ENCODE results near the gene AGAP5. TPM values are rescaled to one million over a fixed set of nuclear protein-coding genes. Genes with fewer than 3 reads are reported as not detected.

The AGAP5 gene
- total and polyA plus RNA-seq, 2 donors (not counting 1 experiment from before 2014, with no cell fraction given): 1.8 to 3.1 TPM

GRCh38 chr10:73645251-73645650, 52.7 kb downstream of the AGAP5 start:
- no peaks in the 10 kb centered on the region for H3K79me2 ChIP-seq (ENCODE audit: control insufficient read depth, insufficient read depth, low read length)
- no peak for DNase-seq (ENCODE audit: low read depth in 2 of 2)
- peaks cover 8% of the 10 kb centered on the region for H3K4me1 ChIP-seq (ENCODE audit: control insufficient read depth, extremely low read depth, insufficient read depth, low read length)
- no peaks in the 10 kb centered on the region for H3K9me3 ChIP-seq (ENCODE audit: control insufficient read depth, insufficient read depth, low read depth, low read length)
- H3K36me3 ChIP-seq (ENCODE audit: control insufficient read depth, insufficient read depth, low read length): no peaks in the 10 kb centered on the region
- peaks cover 3% of the 10 kb centered on the region for H3K27me3 ChIP-seq (ENCODE audit: control insufficient read depth, insufficient read depth, low read length)
- no peak overlapping the region for H3K9ac ChIP-seq (ENCODE audit: insufficient read depth, low read length)
- H3K27ac ChIP-seq (ENCODE audit: insufficient read depth, low read length): no peak overlapping the region
- no peak overlapping the region for H2AFZ ChIP-seq (ENCODE audit: low read length)
- no peak overlapping the region for H3K4me3 ChIP-seq (replicated peaks in 1 of 4; ENCODE audit: control extremely low read depth in 1 of 4, insufficient read depth in 1 of 4, low read depth in 3 of 4, low read length in 4 of 4)
- TF ChIP-seq EZH2 (IDR thresholded peaks at IDR 0.05; ENCODE audit: low read length, missing control alignments): no peak
- TF ChIP-seq CTCF (conservative IDR thresholded peaks at IDR 0.05 in 1 of 2, IDR thresholded peaks at IDR 0.05 in 1 of 2; ENCODE audit: low read depth in 1 of 2, low read length in 2 of 2): no peak
- H4K20me1 ChIP-seq (ENCODE audit: control insufficient read depth, extremely low read depth, insufficient read depth, low read length): no peaks in the 10 kb centered on the region
- no peak overlapping the region for H3K4me2 ChIP-seq (ENCODE audit: extremely low read depth, insufficient read depth, low read length)

GRCh38 chr10:73644767-73645166, 53.1 kb downstream of the AGAP5 start:
- Histone ChIP-seq H4K20me1 (ENCODE audit: control insufficient read depth, extremely low read depth, insufficient read depth, low read length) (no peaks in the 10 kb centered on the region), H3K9ac (ENCODE audit: insufficient read depth, low read length) (no peak overlapping the region), H3K27me3 (ENCODE audit: control insufficient read depth, insufficient read depth, low read length) (peaks cover 3% of the 10 kb centered on the region), H2AFZ (ENCODE audit: low read length) (no peak overlapping the region), H3K79me2 (ENCODE audit: control insufficient read depth, insufficient read depth, low read length) (no peaks in the 10 kb centered on the region), H3K27ac (ENCODE audit: insufficient read depth, low read length) (no peak overlapping the region), H3K4me3 (replicated peaks in 1 of 4; ENCODE audit: control extremely low read depth in 1 of 4, insufficient read depth in 1 of 4, low read depth in 3 of 4, low read length in 4 of 4) (no peak overlapping the region), H3K9me3 (ENCODE audit: control insufficient read depth, insufficient read depth, low read depth, low read length) (no peaks in the 10 kb centered on the region), H3K4me1 (ENCODE audit: control insufficient read depth, extremely low read depth, insufficient read depth, low read length) (peaks cover 8% of the 10 kb centered on the region), H3K36me3 (ENCODE audit: control insufficient read depth, insufficient read depth, low read length) (no peaks in the 10 kb centered on the region), H3K4me2 (ENCODE audit: extremely low read depth, insufficient read depth, low read length) (no peak overlapping the region)
- TF ChIP-seq CTCF (conservative IDR thresholded peaks at IDR 0.05 in 1 of 2, IDR thresholded peaks at IDR 0.05 in 1 of 2; ENCODE audit: low read depth in 1 of 2, low read length in 2 of 2) (no peak), EZH2 (IDR thresholded peaks at IDR 0.05; ENCODE audit: low read length, missing control alignments) (no peak)
- no peak for DNase-seq (ENCODE audit: low read depth in 2 of 2)

- Histone ChIP-seq H3K27me3 (ENCODE audit: control insufficient read depth, insufficient read depth, low read length) (peaks cover 3% of the 10 kb centered on the region), H3K9me3 (ENCODE audit: control insufficient read depth, insufficient read depth, low read depth, low read length) (no peaks in the 10 kb centered on the region), H3K36me3 (ENCODE audit: control insufficient read depth, insufficient read depth, low read length) (no peaks in the 10 kb centered on the region), H3K4me1 (ENCODE audit: control insufficient read depth, extremely low read depth, insufficient read depth, low read length) (peaks cover 8% of the 10 kb centered on the region), H4K20me1 (ENCODE audit: control insufficient read depth, extremely low read depth, insufficient read depth, low read length) (no peaks in the 10 kb centered on the region), H2AFZ (ENCODE audit: low read length) (no peak overlapping the region), H3K27ac (ENCODE audit: insufficient read depth, low read length) (no peak overlapping the region), H3K79me2 (ENCODE audit: control insufficient read depth, insufficient read depth, low read length) (no peaks in the 10 kb centered on the region), H3K4me3 (replicated peaks in 1 of 4; ENCODE audit: control extremely low read depth in 1 of 4, insufficient read depth in 1 of 4, low read depth in 3 of 4, low read length in 4 of 4) (no peak overlapping the region), H3K9ac (ENCODE audit: insufficient read depth, low read length) (no peak overlapping the region), H3K4me2 (ENCODE audit: extremely low read depth, insufficient read depth, low read length) (no peak overlapping the region)
- DNase-seq (ENCODE audit: low read depth in 2 of 2): peak; percentile 48 to 79
- TF ChIP-seq CTCF (conservative IDR thresholded peaks at IDR 0.05 in 1 of 2, IDR thresholded peaks at IDR 0.05 in 1 of 2; ENCODE audit: low read depth in 1 of 2, low read length in 2 of 2): peak; percentile 81 to 85
- TF ChIP-seq EZH2 (IDR thresholded peaks at IDR 0.05; ENCODE audit: low read length, missing control alignments): no peak
These were observed 53.7 kb downstream of the AGAP5 start for GRCh38 chr10:73644015-73644743.

All from fibroblast of lung (primary cell).